Measurements from ENCODE around the gene FNIP2.
"Not testable (repeated sequence)": the region's sequence is repeated elsewhere in the genome, so short reads cannot be mapped to it uniquely, and the experiment has no call there.

FNIP2 gene

GRCh38 chr4:158915683-158916241 lies 146.9 kb downstream of the FNIP2 start:
- Histone ChIP-seq H3K9me3 (ENCODE audit: control insufficient read depth in 1 of 2, low read length in 2 of 2) (peaks cover 0 to 2% of the 10 kb centered on the region in 2 donors), H3K4me3 (ENCODE audit: low read depth in 1 of 2, low read length in 2 of 2) (no peak overlapping the region), H3K27me3 (ENCODE audit: control insufficient read depth in 1 of 2, insufficient read depth in 2 of 2, low read length in 2 of 2) (no peaks in the 10 kb centered on the region), H3K36me3 (ENCODE audit: control insufficient read depth in 1 of 2, insufficient read depth in 2 of 2, low read length in 2 of 2) (no peaks in the 10 kb centered on the region), H3K4me1 (ENCODE audit: control insufficient read depth in 1 of 2, insufficient read depth in 2 of 2, low read length in 2 of 2) (no peaks in the 10 kb centered on the region), H3K27ac (ENCODE audit: low read depth, low read length) (no peak overlapping the region), H3K9ac (ENCODE audit: low read depth in 1 of 2, low read length in 2 of 2) (no peak overlapping the region)

- not testable (repeated sequence) for H3K4me3 ChIP-seq (ENCODE audit: low read depth in 1 of 2, low read length in 2 of 2); H3K9me3 ChIP-seq (ENCODE audit: control insufficient read depth in 1 of 2, low read length in 2 of 2); H3K27me3 ChIP-seq (ENCODE audit: control insufficient read depth in 1 of 2, insufficient read depth in 2 of 2, low read length in 2 of 2); H3K36me3 ChIP-seq (ENCODE audit: control insufficient read depth in 1 of 2, insufficient read depth in 2 of 2, low read length in 2 of 2); H3K4me1 ChIP-seq (ENCODE audit: control insufficient read depth in 1 of 2, insufficient read depth in 2 of 2, low read length in 2 of 2); H3K9ac ChIP-seq (ENCODE audit: low read depth in 1 of 2, low read length in 2 of 2); H3K27ac ChIP-seq (ENCODE audit: low read depth, low read length)
Observed at GRCh38 chr4:158920452-158920996, 151.7 kb downstream of the FNIP2 start.

- not testable (repeated sequence) for H3K9ac ChIP-seq (ENCODE audit: low read depth in 1 of 2, low read length in 2 of 2); H3K4me1 ChIP-seq (ENCODE audit: control insufficient read depth in 1 of 2, insufficient read depth in 2 of 2, low read length in 2 of 2); H3K36me3 ChIP-seq (ENCODE audit: control insufficient read depth in 1 of 2, insufficient read depth in 2 of 2, low read length in 2 of 2); H3K4me3 ChIP-seq (ENCODE audit: low read depth in 1 of 2, low read length in 2 of 2); H3K27me3 ChIP-seq (ENCODE audit: control insufficient read depth in 1 of 2, insufficient read depth in 2 of 2, low read length in 2 of 2); H3K9me3 ChIP-seq (ENCODE audit: control insufficient read depth in 1 of 2, low read length in 2 of 2); H3K27ac ChIP-seq (ENCODE audit: low read depth, low read length)
Observed at GRCh38 chr4:158927774-158928173, 158.9 kb downstream of the FNIP2 start.

GRCh38 chr4:158929939-158930638 lies 161.3 kb downstream of the FNIP2 start:
- H3K36me3 ChIP-seq (ENCODE audit: control insufficient read depth in 1 of 2, insufficient read depth in 2 of 2, low read length in 2 of 2), result no peaks in the 10 kb centered on the region
- H3K9ac ChIP-seq (ENCODE audit: low read depth in 1 of 2, low read length in 2 of 2), result no peak overlapping the region
- no peaks in the 10 kb centered on the region for H3K27me3 ChIP-seq (ENCODE audit: control insufficient read depth in 1 of 2, insufficient read depth in 2 of 2, low read length in 2 of 2)
- H3K9me3 ChIP-seq (ENCODE audit: control insufficient read depth in 1 of 2, low read length in 2 of 2), result peaks cover 0 to 3% of the 10 kb centered on the region in 2 donors
- H3K4me3 ChIP-seq (ENCODE audit: low read depth in 1 of 2, low read length in 2 of 2), result no peak overlapping the region
- no peaks in the 10 kb centered on the region for H3K4me1 ChIP-seq (ENCODE audit: control insufficient read depth in 1 of 2, insufficient read depth in 2 of 2, low read length in 2 of 2)
- no peak overlapping the region for H3K27ac ChIP-seq (ENCODE audit: low read depth, low read length)

GRCh38 chr4:158930639-158930972 lies 161.8 kb downstream of the FNIP2 start:
- Histone ChIP-seq H3K4me1 (ENCODE audit: control insufficient read depth in 1 of 2, insufficient read depth in 2 of 2, low read length in 2 of 2) (no peaks in the 10 kb centered on the region), H3K9ac (ENCODE audit: low read depth in 1 of 2, low read length in 2 of 2) (no peak overlapping the region), H3K27me3 (ENCODE audit: control insufficient read depth in 1 of 2, insufficient read depth in 2 of 2, low read length in 2 of 2) (no peaks in the 10 kb centered on the region), H3K27ac (ENCODE audit: low read depth, low read length) (no peak overlapping the region), H3K36me3 (ENCODE audit: control insufficient read depth in 1 of 2, insufficient read depth in 2 of 2, low read length in 2 of 2) (no peaks in the 10 kb centered on the region), H3K4me3 (ENCODE audit: low read depth in 1 of 2, low read length in 2 of 2) (no peak overlapping the region), H3K9me3 (ENCODE audit: control insufficient read depth in 1 of 2, low read length in 2 of 2) (peaks cover 0 to 3% of the 10 kb centered on the region in 2 donors)

GRCh38 chr4:158933236-158933635 lies 164.4 kb downstream of the FNIP2 start:
- Histone ChIP-seq H3K4me1 (ENCODE audit: control insufficient read depth in 1 of 2, insufficient read depth in 2 of 2, low read length in 2 of 2) (no peaks in the 10 kb centered on the region), H3K36me3 (ENCODE audit: control insufficient read depth in 1 of 2, insufficient read depth in 2 of 2, low read length in 2 of 2) (no peaks in the 10 kb centered on the region), H3K27me3 (ENCODE audit: control insufficient read depth in 1 of 2, insufficient read depth in 2 of 2, low read length in 2 of 2) (no peaks in the 10 kb centered on the region), H3K4me3 (ENCODE audit: low read depth in 1 of 2, low read length in 2 of 2) (no peak overlapping the region), H3K27ac (ENCODE audit: low read depth, low read length) (no peak overlapping the region), H3K9me3 (ENCODE audit: control insufficient read depth in 1 of 2, low read length in 2 of 2) (peaks cover 0 to 3% of the 10 kb centered on the region in 2 donors), H3K9ac (ENCODE audit: low read depth in 1 of 2, low read length in 2 of 2) (no peak overlapping the region)

GRCh38 chr4:158934996-158935669 lies 166.3 kb downstream of the FNIP2 start:
- H3K36me3 ChIP-seq (ENCODE audit: control insufficient read depth in 1 of 2, insufficient read depth in 2 of 2, low read length in 2 of 2), result no peaks in the 10 kb centered on the region
- no peak overlapping the region for H3K4me3 ChIP-seq (ENCODE audit: low read depth in 1 of 2, low read length in 2 of 2)
- H3K4me1 ChIP-seq (ENCODE audit: control insufficient read depth in 1 of 2, insufficient read depth in 2 of 2, low read length in 2 of 2), result no peaks in the 10 kb centered on the region
- no peak overlapping the region for H3K9ac ChIP-seq (ENCODE audit: low read depth in 1 of 2, low read length in 2 of 2)
- no peak overlapping the region for H3K27ac ChIP-seq (ENCODE audit: low read depth, low read length)
- no peaks in the 10 kb centered on the region for H3K9me3 ChIP-seq (ENCODE audit: control insufficient read depth in 1 of 2, low read length in 2 of 2)
- H3K27me3 ChIP-seq (ENCODE audit: control insufficient read depth in 1 of 2, insufficient read depth in 2 of 2, low read length in 2 of 2), result no peaks in the 10 kb centered on the region

- H3K4me3 ChIP-seq (ENCODE audit: low read depth in 1 of 2, low read length in 2 of 2), result no peak overlapping the region
- H3K27ac ChIP-seq (ENCODE audit: low read depth, low read length), result no peak overlapping the region
Observed at GRCh38 chr4:158936238-158936637, 167.4 kb downstream of the FNIP2 start.

GRCh38 chr4:158938220-158939044 lies 169.6 kb downstream of the FNIP2 start:
- Histone ChIP-seq H3K27me3 (ENCODE audit: control insufficient read depth in 1 of 2, insufficient read depth in 2 of 2, low read length in 2 of 2) (no peaks in the 10 kb centered on the region), H3K27ac (ENCODE audit: low read depth, low read length) (no peak overlapping the region), H3K36me3 (ENCODE audit: control insufficient read depth in 1 of 2, insufficient read depth in 2 of 2, low read length in 2 of 2) (no peaks in the 10 kb centered on the region), H3K9ac (ENCODE audit: low read depth in 1 of 2, low read length in 2 of 2) (no peak overlapping the region), H3K4me3 (ENCODE audit: low read depth in 1 of 2, low read length in 2 of 2) (no peak overlapping the region), H3K4me1 (ENCODE audit: control insufficient read depth in 1 of 2, insufficient read depth in 2 of 2, low read length in 2 of 2) (no peaks in the 10 kb centered on the region), H3K9me3 (ENCODE audit: control insufficient read depth in 1 of 2, low read length in 2 of 2) (no peaks in the 10 kb centered on the region)

More at GRCh38 chr4:158936238-158936637, 167.4 kb downstream of the FNIP2 start:
- no peaks in the 10 kb centered on the region for H3K4me1 ChIP-seq (ENCODE audit: control insufficient read depth in 1 of 2, insufficient read depth in 2 of 2, low read length in 2 of 2)
- H3K36me3 ChIP-seq (ENCODE audit: control insufficient read depth in 1 of 2, insufficient read depth in 2 of 2, low read length in 2 of 2), result no peaks in the 10 kb centered on the region
- H3K9ac ChIP-seq (ENCODE audit: low read depth in 1 of 2, low read length in 2 of 2), result no peak overlapping the region
- H3K9me3 ChIP-seq (ENCODE audit: control insufficient read depth in 1 of 2, low read length in 2 of 2), result no peaks in the 10 kb centered on the region
- no peaks in the 10 kb centered on the region for H3K27me3 ChIP-seq (ENCODE audit: control insufficient read depth in 1 of 2, insufficient read depth in 2 of 2, low read length in 2 of 2)

GRCh38 chr4:158940271-158940670 lies 171.4 kb downstream of the FNIP2 start:
- Histone ChIP-seq H3K4me1 (ENCODE audit: control insufficient read depth in 1 of 2, insufficient read depth in 2 of 2, low read length in 2 of 2) (no peaks in the 10 kb centered on the region), H3K27ac (ENCODE audit: low read depth, low read length) (no peak overlapping the region), H3K9ac (ENCODE audit: low read depth in 1 of 2, low read length in 2 of 2) (no peak overlapping the region), H3K9me3 (ENCODE audit: control insufficient read depth in 1 of 2, low read length in 2 of 2) (no peaks in the 10 kb centered on the region), H3K27me3 (ENCODE audit: control insufficient read depth in 1 of 2, insufficient read depth in 2 of 2, low read length in 2 of 2) (no peaks in the 10 kb centered on the region), H3K4me3 (ENCODE audit: low read depth in 1 of 2, low read length in 2 of 2) (no peak overlapping the region), H3K36me3 (ENCODE audit: control insufficient read depth in 1 of 2, insufficient read depth in 2 of 2, low read length in 2 of 2) (no peaks in the 10 kb centered on the region)

Data from duodenal mucosa (tissue), 2 donors.